Stromal cell of bone marrow (primary cell): ENCODE measurements around the gene MAP10.
"Not testable (repeated sequence)": the region's sequence is repeated elsewhere in the genome, so short reads cannot be mapped to it uniquely, and the experiment has no call there.

ENCODE experiments used
- DNase-seq: peaks from one replicate; pipeline ENCODE4 v3.0.0-alpha.2; 2012; ENCODE audit warnings: low read depth

MAP10 gene, protein sequence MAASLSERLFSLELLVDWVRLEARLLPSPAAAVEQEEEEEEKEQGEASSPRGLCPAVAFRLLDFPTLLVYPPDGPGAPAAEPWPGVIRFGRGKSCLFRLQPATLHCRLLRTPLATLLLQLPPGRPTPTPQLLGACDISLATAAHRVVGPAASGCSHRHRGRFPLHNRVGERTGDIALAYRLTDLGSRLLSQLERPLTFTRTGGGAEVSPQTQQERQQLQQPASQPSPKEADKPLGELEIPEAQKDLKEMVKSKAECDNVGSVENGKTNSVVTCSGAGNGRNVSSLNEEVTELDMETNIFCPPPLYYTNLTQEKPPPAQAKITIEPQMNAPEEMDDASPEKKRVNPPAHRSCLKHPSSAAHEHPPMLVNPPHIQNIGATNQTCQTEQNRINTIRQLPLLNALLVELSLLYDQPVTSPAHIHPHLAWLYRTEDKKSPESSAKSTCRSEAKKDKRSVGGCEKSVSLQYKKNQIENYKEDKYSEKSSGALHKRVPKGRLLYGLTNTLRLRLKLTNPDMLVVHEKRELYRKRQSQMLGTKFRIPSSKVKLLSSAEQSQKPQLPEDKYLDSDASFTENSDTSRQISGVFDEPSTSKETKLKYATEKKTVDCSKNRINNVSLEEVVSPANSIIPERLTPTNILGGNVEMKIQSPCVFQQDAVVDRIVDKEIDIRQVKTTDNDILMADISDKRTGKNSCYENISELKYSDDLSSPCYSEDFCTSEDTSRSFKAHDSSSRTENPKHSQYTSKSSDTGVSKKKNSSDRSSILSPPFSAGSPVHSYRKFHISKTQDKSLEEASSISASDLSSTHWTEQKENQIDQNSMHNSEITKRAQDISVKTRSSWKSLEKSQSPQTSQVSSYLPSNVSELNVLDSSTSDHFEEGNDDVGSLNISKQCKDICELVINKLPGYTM

GRCh38 chr1:232805269-232806185 lies at the start of gene MAP10:
Gene MAP10 (plus strand): TSS chr1:232805416. CDS start chr1:232805450, 34 bp downstream.
- peak; percentile 45 for DNase-seq

DNA sequence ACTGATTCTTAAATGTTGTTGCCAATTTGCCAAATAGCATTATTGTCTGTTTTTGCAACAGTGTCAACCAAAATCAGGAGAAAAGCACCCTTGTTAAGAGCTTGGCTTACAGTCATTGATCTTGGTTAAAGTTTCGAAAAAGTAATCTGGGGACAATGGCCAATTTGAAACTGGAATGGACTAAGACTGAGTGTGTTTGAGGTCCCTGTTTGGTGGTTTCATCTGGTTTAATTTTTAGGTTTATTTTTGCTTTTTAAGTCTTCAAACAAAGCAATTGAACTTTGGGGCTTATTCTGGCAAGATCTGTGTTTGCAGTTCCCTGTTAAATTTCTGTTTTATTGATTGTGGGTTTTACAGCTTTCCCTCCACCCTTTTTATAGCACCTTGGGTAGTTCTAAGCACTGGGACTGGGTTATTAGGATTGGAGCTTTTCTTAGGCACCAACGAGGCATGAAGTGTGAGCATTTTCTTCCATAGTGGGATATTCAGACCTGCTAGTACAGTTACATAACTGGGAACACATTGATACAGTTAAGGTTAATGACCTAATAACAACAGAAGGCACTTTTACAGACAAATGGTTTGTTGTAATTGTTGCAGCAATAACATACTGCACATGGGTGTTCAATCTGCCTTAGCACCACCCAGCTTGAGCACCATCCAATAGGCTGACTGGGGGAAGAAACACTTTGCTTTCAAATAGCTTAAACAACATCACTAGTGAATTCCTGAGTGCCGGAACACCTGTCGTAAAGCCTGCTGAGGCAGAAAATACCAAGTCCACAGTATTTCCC lies 40.6 kb upstream of the MAP10 start:
- no peak for DNase-seq

GRCh38 chr1:232765542-232765941 lies 39.7 kb upstream of the MAP10 start:
- DNase-seq: no peak

DNA sequence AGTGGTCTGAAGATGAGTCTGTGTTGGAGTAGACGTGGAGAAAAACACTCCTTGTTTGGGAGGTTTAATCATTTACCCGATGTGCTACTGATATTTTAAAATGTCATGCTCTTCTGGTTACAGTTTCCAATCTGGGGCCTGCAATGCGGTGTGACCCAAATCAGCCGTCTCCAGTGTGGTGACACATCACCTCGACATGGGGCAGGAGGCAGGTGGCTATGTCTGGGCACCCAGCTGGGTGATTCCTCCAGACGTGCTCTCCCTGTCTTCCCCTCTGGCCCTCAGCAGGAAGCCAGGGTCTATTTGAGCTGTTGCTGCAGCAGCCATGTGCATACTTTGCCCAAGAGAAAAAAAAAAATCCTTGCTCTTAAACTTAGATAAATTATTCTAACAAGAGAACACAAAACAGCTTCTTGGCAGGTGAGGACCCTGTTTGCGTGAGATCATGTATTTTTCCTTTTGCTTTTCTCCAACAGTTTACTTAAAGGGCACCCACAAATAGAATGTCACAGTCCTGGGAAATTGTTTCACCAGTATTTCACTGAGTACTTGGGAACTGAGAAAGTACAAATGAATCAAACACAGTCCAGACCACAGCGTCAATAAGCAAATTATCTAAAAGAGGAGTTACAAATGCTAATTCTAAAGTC lies 38.9 kb upstream of the MAP10 start:
- no peak for DNase-seq

- DNase-seq: no peak
These were observed 38.3 kb upstream of the MAP10 start for GRCh38 chr1:232766904-232767303.

DNA sequence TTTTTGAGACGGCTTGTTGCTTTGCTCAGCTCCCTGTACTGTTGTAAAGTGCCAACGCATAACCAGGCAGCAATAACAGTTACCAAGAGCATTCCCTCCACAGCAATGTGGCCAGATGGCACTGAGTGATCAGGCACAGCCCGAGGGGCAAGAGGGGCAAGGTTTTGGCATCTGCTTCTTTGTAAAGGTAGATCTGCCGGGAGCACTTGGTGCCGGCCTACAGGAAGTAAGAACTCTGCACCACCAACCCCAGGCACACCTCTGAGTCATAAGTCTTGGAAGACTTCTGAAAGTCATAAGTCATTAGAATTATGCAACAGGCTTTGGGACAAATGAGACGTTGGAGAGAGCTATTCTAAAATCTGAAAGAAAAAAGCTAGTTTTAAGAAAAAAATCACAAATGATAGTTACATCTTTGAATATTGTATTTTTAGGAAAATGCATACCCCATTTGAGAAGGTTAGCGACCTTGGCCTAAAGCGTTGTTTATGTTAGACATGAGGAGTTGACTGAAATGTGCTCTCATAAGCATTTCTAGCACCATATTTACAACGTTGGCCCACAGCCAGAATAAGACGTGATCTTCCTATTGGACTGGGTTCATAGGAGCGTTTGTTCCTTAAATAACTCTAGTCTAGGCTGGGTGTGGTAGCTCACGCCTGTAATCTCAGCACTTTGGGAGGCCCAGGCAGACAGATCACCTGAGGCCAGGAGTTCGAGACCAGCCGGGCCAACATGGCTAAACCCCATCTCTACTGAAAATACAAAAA lies 37.7 kb upstream of the MAP10 start:
- DNase-seq: peak; percentile 72

GRCh38 chr1:232768793-232769192 lies 36.4 kb upstream of the MAP10 start:
- DNase-seq: no peak

DNA sequence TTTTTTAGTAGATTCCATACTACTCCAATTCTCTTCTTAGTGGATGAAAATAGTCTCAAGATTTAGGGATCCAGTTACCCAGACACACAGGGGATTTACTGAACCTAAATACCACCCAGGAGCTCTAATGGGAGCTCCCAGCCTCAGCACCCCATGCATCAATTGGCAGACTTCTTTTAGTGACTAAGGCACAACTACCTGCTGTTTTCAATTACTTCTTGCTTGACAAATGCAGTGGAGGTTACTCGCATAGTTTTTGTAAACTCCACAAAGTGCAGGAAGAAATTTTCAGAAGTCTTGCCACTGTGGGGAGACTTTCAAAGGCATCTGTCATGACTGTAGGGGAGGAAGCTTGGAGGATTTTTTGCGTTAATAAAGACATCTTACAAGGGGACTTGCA lies 35.5 kb upstream of the MAP10 start:
- no peak for DNase-seq

DNA sequence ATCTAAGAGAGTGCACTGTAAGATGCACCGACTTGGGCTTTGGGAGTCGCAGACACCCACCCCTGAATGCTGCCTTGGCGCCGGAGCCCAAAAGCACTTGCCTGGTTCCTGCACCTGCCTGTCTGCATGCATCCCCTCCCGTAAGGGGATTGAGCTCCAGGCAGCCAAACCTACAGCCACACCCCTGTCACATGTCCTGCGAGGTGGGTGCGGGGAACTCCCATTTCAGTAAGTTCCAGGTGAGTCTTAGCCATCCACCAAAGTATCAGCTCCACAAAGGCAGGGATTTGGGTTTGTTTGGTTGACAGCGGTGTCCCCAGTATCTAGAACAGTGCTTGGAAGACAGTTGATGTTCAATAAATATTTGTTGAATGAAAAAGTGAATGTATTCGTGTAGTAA lies 31.5 kb upstream of the MAP10 start:
- DNase-seq: no peak

- DNase-seq: no peak
These were observed 28.6 kb upstream of the MAP10 start for GRCh38 chr1:232776526-232777106.

DNA sequence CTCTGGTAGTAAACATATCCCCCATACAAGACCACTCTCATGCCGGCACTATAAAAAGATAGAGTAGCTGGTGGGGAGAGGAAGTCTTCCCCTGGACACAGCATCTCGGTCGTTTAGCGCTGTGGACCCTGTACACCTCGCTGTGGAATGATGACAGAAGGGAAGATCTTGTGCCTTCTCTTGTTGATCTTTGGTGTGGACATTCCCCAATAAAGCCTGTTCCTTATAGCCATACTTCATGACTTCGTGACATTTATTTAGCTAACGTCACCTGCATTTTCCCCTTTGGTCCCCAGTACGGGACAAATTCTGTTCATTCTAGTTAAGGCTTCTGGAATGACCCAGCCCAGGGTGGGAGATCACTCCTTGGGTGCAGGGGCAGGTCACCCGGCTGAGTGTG lies 24.9 kb upstream of the MAP10 start:
- no peak for DNase-seq

DNA sequence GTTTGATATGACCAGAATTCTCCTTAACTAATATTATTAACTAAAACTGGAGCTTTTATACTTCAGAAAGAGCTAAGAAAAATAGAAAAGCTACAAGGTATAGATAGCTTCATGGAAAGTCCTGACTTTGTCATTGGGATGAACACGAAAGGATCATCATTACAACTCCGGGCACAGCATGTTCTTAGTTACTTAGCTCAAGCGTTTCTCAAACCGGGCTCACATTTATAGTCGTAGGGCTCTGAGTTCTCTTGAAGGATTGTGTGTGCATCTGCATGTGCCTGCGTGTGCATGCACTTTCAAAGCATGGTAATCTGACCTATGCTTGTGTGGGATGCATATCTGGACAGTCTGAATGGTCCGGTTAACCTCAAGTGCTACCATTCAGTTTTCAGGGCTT lies 20.4 kb upstream of the MAP10 start:
- DNase-seq: no peak

DNA sequence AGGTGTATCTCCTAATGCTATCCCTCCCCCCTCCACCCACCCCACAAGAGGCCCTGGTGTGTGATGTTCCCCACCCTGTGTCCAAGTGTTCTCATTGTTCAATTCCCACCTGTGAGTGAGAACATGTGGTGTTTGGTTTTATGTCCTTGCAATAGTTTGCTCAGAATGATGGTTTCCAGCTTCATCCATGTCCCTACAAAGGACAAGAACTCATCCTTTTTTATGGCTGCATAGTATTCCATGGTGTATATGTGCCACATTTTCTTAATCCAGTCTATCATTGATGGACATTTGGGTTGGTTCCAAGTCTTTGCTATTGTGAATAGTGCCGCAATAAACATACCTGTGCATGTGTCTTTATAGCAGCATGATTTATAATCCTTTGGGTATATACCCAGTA lies 19.6 kb upstream of the MAP10 start:
- not testable (repeated sequence) for DNase-seq

- no peak for DNase-seq
These were observed 18.3 kb upstream of the MAP10 start for GRCh38 chr1:232786845-232787455.

GRCh38 chr1:232788235-232788872 lies 16.9 kb upstream of the MAP10 start:
- DNase-seq: no peak

DNA sequence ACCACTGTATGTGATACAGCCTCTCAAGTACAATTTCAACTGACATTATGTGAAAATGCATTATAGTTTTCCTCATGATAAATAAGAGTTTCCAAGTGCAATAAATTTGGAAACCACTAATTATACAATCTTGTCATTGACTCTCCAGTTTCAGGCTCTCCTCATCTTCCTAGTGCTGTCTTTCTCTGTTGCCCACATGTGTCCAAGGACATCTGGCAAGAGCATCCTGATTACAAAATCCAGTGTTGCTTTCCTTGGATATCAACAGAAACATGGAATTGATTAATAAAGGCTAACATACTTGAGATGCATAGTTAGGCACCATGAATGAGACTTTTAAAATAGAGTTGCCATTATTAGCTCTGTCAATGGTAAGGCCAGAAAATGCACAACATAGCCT lies 15.6 kb upstream of the MAP10 start:
- DNase-seq: no peak

GRCh38 chr1:232792949-232793348 lies 12.3 kb upstream of the MAP10 start:
- DNase-seq: no peak

GRCh38 chr1:232793944-232794343 lies 11.3 kb upstream of the MAP10 start:
- no peak for DNase-seq
